Nephron progenitor cell (in vitro differentiated cells): ENCODE results near the gene XRRA1.

Source experiments
- DNase-seq: peaks from one replicate; pipeline ENCODE4 v3.0.0; 2021
- H3K27ac Mint-ChIP-seq: 2 replicates; pipeline ENCODE4 v1.8.0; 2021; ENCODE audit warnings: mild to moderate bottlenecking, moderate library complexity, mixed read lengths
- H3K27me3 Mint-ChIP-seq: 2 replicates; pipeline ENCODE4 v1.8.0; 2021; ENCODE audit warnings: mild to moderate bottlenecking, low read depth, mixed read lengths; ENCODE audit not compliant: poor library complexity
- H3K36me3 Mint-ChIP-seq: 2 replicates; pipeline ENCODE4 v1.8.0; 2021; ENCODE audit warnings: low read depth, mixed read lengths
- H3K4me1 Mint-ChIP-seq: 2 replicates; pipeline ENCODE4 v1.8.0; 2021; ENCODE audit warnings: mixed read lengths
- H3K4me3 Mint-ChIP-seq: 2 replicates; pipeline ENCODE4 v1.8.0; 2021; ENCODE audit warnings: mild to moderate bottlenecking, moderate library complexity, mixed read lengths
- H3K9me3 Mint-ChIP-seq: 2 replicates; pipeline ENCODE4 v1.8.0; 2021; ENCODE audit warnings: mild to moderate bottlenecking, moderate library complexity, mixed read lengths
- TF ChIP-seq, protein P1 (sequence below): fragments of 200-600 bp; sonication (generic); IDR thresholded peaks from 2 replicates; pipeline ENCODE4 v1.5.0; 2021; ENCODE audit warnings: antibody characterized with exemption

Gene XRRA1

DNA sequence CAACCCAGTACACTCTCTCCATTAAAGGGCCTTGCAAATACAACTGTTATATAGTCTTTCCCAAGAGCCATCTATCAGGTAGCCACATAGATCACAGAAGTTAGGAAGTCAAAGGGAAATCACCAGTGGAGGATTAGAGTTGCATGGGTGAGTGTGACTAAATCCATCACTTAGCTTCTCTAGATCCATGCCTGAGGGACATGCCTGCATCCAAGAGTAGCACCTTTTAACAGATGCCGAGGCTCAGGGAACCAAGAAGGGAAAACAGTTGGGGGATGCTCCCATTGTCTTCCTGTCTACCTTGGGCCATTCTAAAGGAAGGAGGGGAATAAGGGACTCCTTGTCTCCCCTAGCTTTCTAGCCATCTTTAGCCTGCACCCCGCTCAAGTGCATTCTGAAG lies 77.9 kb downstream of the XRRA1 start:
- no peaks in the 10 kb centered on the region for H3K4me1 Mint-ChIP-seq
- H3K36me3 Mint-ChIP-seq = peaks cover 96% of the 10 kb centered on the region
- TF ChIP-seq, protein P1, sequence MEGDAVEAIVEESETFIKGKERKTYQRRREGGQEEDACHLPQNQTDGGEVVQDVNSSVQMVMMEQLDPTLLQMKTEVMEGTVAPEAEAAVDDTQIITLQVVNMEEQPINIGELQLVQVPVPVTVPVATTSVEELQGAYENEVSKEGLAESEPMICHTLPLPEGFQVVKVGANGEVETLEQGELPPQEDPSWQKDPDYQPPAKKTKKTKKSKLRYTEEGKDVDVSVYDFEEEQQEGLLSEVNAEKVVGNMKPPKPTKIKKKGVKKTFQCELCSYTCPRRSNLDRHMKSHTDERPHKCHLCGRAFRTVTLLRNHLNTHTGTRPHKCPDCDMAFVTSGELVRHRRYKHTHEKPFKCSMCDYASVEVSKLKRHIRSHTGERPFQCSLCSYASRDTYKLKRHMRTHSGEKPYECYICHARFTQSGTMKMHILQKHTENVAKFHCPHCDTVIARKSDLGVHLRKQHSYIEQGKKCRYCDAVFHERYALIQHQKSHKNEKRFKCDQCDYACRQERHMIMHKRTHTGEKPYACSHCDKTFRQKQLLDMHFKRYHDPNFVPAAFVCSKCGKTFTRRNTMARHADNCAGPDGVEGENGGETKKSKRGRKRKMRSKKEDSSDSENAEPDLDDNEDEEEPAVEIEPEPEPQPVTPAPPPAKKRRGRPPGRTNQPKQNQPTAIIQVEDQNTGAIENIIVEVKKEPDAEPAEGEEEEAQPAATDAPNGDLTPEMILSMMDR = no peak
- H3K27ac Mint-ChIP-seq = no peak overlapping the region
- no peak overlapping the region for H3K4me3 Mint-ChIP-seq
- H3K27me3 Mint-ChIP-seq = peaks cover 3% of the 10 kb centered on the region
- H3K9me3 Mint-ChIP-seq = peaks cover 91% of the 10 kb centered on the region
- no peak for DNase-seq

DNA sequence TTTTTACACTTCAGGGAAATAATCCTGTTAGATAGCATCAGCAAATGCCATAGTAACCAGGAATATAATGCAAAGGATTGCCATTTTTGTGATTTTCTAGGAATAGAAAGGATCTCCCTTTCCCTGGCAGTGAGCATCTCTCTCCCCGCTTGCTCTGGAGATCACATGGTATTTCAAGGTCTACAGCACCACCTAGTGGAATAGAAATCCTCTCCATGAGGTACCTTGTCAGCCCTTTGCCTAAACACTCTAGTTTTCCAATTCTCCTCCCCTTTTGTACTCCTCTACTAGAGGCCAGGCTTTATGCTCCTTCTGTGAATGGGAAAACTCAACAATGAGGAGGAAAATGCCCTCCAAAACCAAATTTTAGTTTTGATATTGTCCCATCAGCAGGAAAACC lies 78.4 kb downstream of the XRRA1 start:
- Mint-ChIP-seq H3K27me3 (peaks cover 3% of the 10 kb centered on the region), H3K4me3 (no peak overlapping the region), H3K27ac (no peak overlapping the region), H3K9me3 (peaks cover 92% of the 10 kb centered on the region), H3K4me1 (no peaks in the 10 kb centered on the region), H3K36me3 (peaks cover 96% of the 10 kb centered on the region)
- no peak for DNase-seq
- TF ChIP-seq, protein P1 = no peak

DNA sequence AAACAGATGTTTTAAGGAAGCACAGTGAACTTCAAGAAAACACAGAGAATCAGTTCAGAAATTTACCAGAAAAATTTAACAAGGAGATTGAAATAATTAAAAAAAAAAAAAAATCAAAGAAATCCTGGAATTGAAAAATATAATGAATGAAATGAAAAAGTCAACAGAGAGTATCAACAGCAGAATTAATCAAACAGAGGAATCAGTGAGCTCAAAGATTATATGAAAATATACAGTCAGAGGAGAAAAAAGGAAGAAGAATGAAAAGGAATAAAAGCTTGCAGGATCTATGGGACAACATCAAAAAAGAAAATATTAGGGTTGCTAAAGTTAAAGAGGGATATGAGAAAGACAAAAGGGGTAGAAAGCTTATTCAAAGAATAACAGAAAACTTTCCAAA lies 82.3 kb downstream of the XRRA1 start:
- Mint-ChIP-seq H3K27me3 (peaks cover 3% of the 10 kb centered on the region), H3K36me3 (peaks cover 100% of the 10 kb centered on the region), H3K27ac (no peak overlapping the region), H3K4me1 (no peaks in the 10 kb centered on the region), H3K4me3 (no peak overlapping the region), H3K9me3 (peaks cover 93% of the 10 kb centered on the region)
- no peak for DNase-seq
- TF ChIP-seq, protein P1 = no peak

DNA sequence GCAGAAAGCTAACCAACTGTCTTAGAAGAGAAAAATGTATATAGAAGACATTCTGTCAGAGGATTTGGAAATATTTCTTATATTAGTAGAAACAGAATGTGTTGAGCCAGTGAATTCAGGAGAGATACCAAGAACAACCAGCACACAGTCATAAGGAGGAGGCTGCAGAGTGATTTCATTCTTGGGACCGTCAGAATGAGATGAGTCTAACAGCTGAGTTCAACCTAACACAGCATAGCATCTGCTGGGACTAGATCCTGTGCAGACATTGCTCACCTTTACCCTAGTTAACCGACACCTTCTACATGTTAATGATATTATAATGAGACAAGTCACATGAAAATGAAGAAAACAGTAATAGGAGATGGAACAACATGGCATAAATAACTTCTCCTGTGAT lies 85.5 kb downstream of the XRRA1 start:
- H3K4me1 Mint-ChIP-seq = no peaks in the 10 kb centered on the region
- peaks cover 83% of the 10 kb centered on the region for H3K9me3 Mint-ChIP-seq
- peaks cover 100% of the 10 kb centered on the region for H3K36me3 Mint-ChIP-seq
- H3K27me3 Mint-ChIP-seq = peaks cover 3% of the 10 kb centered on the region
- H3K4me3 Mint-ChIP-seq = no peak overlapping the region
- TF ChIP-seq, protein P1 = no peak
- no peak overlapping the region for H3K27ac Mint-ChIP-seq
- no peak for DNase-seq

DNA sequence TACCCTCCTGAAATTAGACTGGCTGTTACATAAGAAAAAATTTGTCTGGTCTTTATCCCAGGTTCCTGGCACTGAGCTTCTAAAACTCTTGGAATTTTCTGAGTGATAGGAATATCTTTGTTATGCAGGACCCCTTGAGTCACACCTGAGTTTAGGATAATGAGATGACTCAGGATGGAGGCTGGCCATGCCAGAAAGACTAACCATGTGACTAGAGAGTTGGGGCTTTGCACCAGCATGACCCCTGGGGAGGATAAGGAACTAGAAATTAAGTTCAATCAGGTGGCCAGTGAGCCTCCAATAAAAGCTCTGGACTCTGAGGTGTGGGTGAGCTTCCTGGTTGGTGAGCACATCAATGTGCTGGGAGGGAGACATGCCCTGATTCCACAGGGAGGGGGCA lies 88.1 kb downstream of the XRRA1 start:
- H3K4me1 Mint-ChIP-seq = no peaks in the 10 kb centered on the region
- H3K4me3 Mint-ChIP-seq = no peak overlapping the region
- peaks cover 94% of the 10 kb centered on the region for H3K36me3 Mint-ChIP-seq
- H3K27ac Mint-ChIP-seq = no peak overlapping the region
- no peak for DNase-seq
- TF ChIP-seq, protein P1 = no peak
- H3K9me3 Mint-ChIP-seq = peaks cover 57% of the 10 kb centered on the region
- no peaks in the 10 kb centered on the region for H3K27me3 Mint-ChIP-seq

DNA sequence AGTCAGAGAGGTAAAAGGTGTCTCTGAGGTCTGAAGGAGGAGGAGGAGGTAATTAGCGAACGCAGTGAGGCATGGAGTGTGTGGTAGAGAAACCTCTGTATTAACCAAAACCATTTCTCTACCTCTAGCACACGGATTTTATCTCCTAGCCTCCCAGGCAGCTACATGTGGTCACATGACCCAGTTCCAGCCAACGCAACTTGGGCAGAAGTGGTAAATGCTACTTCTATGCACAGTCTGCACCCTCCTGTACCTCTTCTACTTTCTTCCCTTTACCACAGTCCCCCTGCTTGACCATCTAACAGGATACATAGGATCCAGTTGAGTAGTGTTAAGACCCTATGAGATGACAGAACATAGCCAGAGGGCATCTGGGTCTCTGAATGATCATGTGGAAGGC lies 95.7 kb downstream of the XRRA1 start:
- Mint-ChIP-seq H3K27me3 (no peaks in the 10 kb centered on the region), H3K4me1 (peaks cover 9% of the 10 kb centered on the region), H3K36me3 (peaks cover 60% of the 10 kb centered on the region), H3K4me3 (no peak overlapping the region), H3K27ac (no peak overlapping the region), H3K9me3 (no peaks in the 10 kb centered on the region)
- TF ChIP-seq, protein P1 = no peak
- no peak for DNase-seq
